HEK293 (cell line): ENCODE data around the gene DPH2.

Source experiments
- CTCF ChIA-PET: fragments of 350-600 bp; formaldehyde crosslinking; extraction: SDS; loops from one replicate; lab custom pipeline; 2021; ENCODE audit warnings: antibody characterized with exemption; lab: Yijun Ruan, JAX
- POLR2A ChIA-PET: fragments of 300-600 bp; formaldehyde crosslinking; extraction: SDS; loops from one replicate; lab custom pipeline; 2020; ENCODE audit warnings: antibody characterized with exemption, inconsistent platforms; lab: Yijun Ruan, JAX
- H3K27ac ChIP-seq: fragments of 200-500 bp; sonication (Bioruptor generic); 2 replicates; pipeline ENCODE4 v1.5.1; 2014; ENCODE audit warnings: low read depth, low read length, control low read depth, inconsistent platforms; ENCODE audit errors: extremely low read depth
- H3K36me3 ChIP-seq, 2 experiments: fragments of 200-500 bp in 1 of 2; sonication (Bioruptor generic) in 1 of 2; 1 replicate in 1 of 2; 2 replicates in 1 of 2; pipeline ENCODE4 v1.5.1; 2014 to 2017; ENCODE audit warnings: inconsistent platforms in 2 of 2, low read length in 2 of 2; ENCODE audit not compliant: control insufficient read depth in 2 of 2, insufficient read depth in 1 of 2
- H3K4me1 ChIP-seq: fragments of 200-500 bp; sonication (Bioruptor generic); 2 replicates; pipeline ENCODE4 v1.5.1; 2014; ENCODE audit warnings: mild to moderate bottlenecking, low read length, inconsistent platforms; ENCODE audit not compliant: control insufficient read depth, insufficient read depth
- H3K4me3 ChIP-seq: 2 replicates; pipeline ENCODE4 v1.5.1; 2011; ENCODE audit warnings: low read depth, mild to moderate bottlenecking, control low read depth, low read length, moderate library complexity
- H3K9me3 ChIP-seq: fragments of 200-500 bp; sonication (Bioruptor generic); 2 replicates; pipeline ENCODE4 v1.5.1; 2014; ENCODE audit warnings: low read depth, low read length, inconsistent platforms; ENCODE audit not compliant: control insufficient read depth, insufficient read depth
- FEZF1 ChIP-seq: fragments of 450-650 bp; formaldehyde crosslinking; IDR thresholded peaks from 2 replicates; pipeline ENCODE4 v1.5.1; 2016; ENCODE audit warnings: missing biosample characterization, missing genetic modification characterization
- GLIS1 ChIP-seq: fragments of 450-650 bp; formaldehyde crosslinking; IDR thresholded peaks from 2 replicates; pipeline ENCODE4 v1.5.1; 2016; ENCODE audit warnings: missing biosample characterization, missing genetic modification characterization
- HOXA7 ChIP-seq: sonication (generic); formaldehyde crosslinking; IDR thresholded peaks from 2 replicates; pipeline ENCODE4 v1.8.1; 2022; ENCODE audit warnings: missing genetic modification reagents, borderline replicate concordance
- YY2 ChIP-seq: fragments of 450-650 bp; formaldehyde crosslinking; IDR thresholded peaks from 2 replicates; pipeline ENCODE4 v1.5.1; 2016; ENCODE audit warnings: missing biosample characterization, missing genetic modification characterization
- ZBTB17 ChIP-seq: fragments of 450-650 bp; formaldehyde crosslinking; IDR thresholded peaks from 2 replicates; pipeline ENCODE4 v1.5.1; 2016; ENCODE audit warnings: missing biosample characterization, missing genetic modification characterization
- ZNF132 ChIP-seq: fragments of 450-650 bp; formaldehyde crosslinking; IDR thresholded peaks from 2 replicates; pipeline ENCODE4 v1.5.1; 2017; ENCODE audit warnings: missing biosample characterization, missing genetic modification characterization, borderline replicate concordance
- ZNF16 ChIP-seq: fragments of 450-650 bp; formaldehyde crosslinking; IDR thresholded peaks from 2 replicates; pipeline ENCODE4 v1.5.1; 2016; ENCODE audit warnings: low read depth, missing biosample characterization, missing genetic modification characterization
- ZNF23 ChIP-seq: fragments of 450-650 bp; formaldehyde crosslinking; IDR thresholded peaks from 2 replicates; pipeline ENCODE4 v1.5.1; 2016; ENCODE audit warnings: missing biosample characterization, missing genetic modification characterization, borderline replicate concordance
- ZNF239 ChIP-seq: fragments of 450-650 bp; formaldehyde crosslinking; IDR thresholded peaks from 2 replicates; pipeline ENCODE4 v1.5.1; 2016; ENCODE audit warnings: missing biosample characterization, missing genetic modification characterization
- ZNF274 ChIP-seq, 2 experiments: fragments of 200-500 bp in 1 of 2; fragments of 450-650 bp in 1 of 2; sonication (Bioruptor generic) in 1 of 2; formaldehyde crosslinking in 1 of 2; IDR thresholded peaks; 2 replicates each; pipeline versions ENCODE4 v1.5.1 to v1.6.1; 2014 to 2016; ENCODE audit warnings: borderline replicate concordance in 1 of 2, inconsistent platforms in 1 of 2, low read length in 1 of 2, missing biosample characterization in 1 of 2, missing genetic modification characterization in 1 of 2
- ZNF341 ChIP-seq: fragments of 450-650 bp; formaldehyde crosslinking; IDR thresholded peaks from 2 replicates; pipeline ENCODE4; 2016; ENCODE audit warnings: low read depth, missing biosample characterization, missing genetic modification characterization
- ZNF394 ChIP-seq: fragments of 450-650 bp; formaldehyde crosslinking; IDR thresholded peaks from 2 replicates; pipeline ENCODE4 v1.5.1; 2016; ENCODE audit warnings: missing biosample characterization, missing genetic modification characterization, mild to moderate bottlenecking, moderate library complexity, borderline replicate concordance
- ZNF585B ChIP-seq: fragments of 450-650 bp; formaldehyde crosslinking; IDR thresholded peaks from 2 replicates; pipeline ENCODE4 v1.5.1; 2016; ENCODE audit warnings: missing biosample characterization, missing genetic modification characterization
- ZNF624 ChIP-seq: fragments of 450-650 bp; formaldehyde crosslinking; IDR thresholded peaks from 2 replicates; pipeline ENCODE4 v1.5.1; 2017; ENCODE audit warnings: missing biosample characterization, missing genetic modification characterization
- ZNF747 ChIP-seq: fragments of 450-650 bp; formaldehyde crosslinking; IDR thresholded peaks from 2 replicates; pipeline ENCODE4 v1.5.1; 2016; ENCODE audit warnings: missing biosample characterization, missing genetic modification characterization
- ZSCAN16 ChIP-seq: fragments of 450-650 bp; formaldehyde crosslinking; IDR thresholded peaks from 2 replicates; pipeline ENCODE4 v1.5.1; 2016; ENCODE audit warnings: missing biosample characterization, missing genetic modification characterization
- ZSCAN23 ChIP-seq: fragments of 450-650 bp; formaldehyde crosslinking; IDR thresholded peaks from 2 replicates; pipeline ENCODE4 v1.5.1; 2016; ENCODE audit warnings: missing biosample characterization, missing genetic modification characterization
- TF ChIP-seq, protein P1 (sequence below): fragments of 450-650 bp; formaldehyde crosslinking; IDR thresholded peaks from 2 replicates; pipeline ENCODE4 v1.5.1; 2016; ENCODE audit warnings: missing biosample characterization, missing genetic modification characterization
- TF ChIP-seq, protein P2 (sequence below): fragments of 450-650 bp; formaldehyde crosslinking; IDR thresholded peaks from 2 replicates; pipeline ENCODE4 v1.5.1; 2016; ENCODE audit warnings: missing biosample characterization, missing genetic modification characterization
- TF ChIP-seq, protein P3 (sequence below): fragments of 450-650 bp; formaldehyde crosslinking; conservative IDR thresholded peaks from 2 replicates; pipeline ENCODE4 v1.5.1; 2016; ENCODE audit warnings: low read depth, missing biosample characterization, missing genetic modification characterization
- TF ChIP-seq, protein P4 (sequence below): fragments of 450-650 bp; formaldehyde crosslinking; IDR thresholded peaks from 2 replicates; pipeline ENCODE4 v1.5.1; 2016; ENCODE audit warnings: missing biosample characterization, missing genetic modification characterization

The DPH2 gene

DNA sequence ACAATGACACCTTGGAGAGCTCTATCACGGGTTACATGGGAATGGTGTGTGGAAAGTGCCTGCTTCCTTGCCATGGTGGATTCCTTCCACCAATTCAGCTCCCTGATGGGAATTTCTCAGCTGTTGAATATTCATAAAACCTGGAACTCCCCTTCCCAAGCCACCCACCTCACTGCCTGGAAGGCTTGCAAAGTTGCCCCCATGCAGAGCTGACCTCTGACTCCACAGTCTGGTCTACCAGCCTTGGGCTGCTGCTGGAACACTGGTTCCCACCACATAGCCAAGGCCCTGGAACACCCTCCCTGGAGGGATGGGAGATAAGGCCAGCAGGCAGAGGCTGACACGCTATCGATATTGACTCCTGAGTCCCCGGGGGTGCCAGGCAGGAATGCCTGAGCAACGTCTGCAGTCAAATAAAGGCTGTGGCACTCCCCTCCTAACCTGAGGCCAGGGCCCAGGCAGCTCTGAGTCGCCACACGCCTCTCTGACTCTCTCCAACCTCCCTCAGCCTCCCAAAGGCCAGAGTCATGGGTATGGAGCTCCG lies 30.4 kb downstream of the DPH2 start:
- no peak overlapping the region for H3K4me3 ChIP-seq
- ChIA-PET CTCF (interaction anchor here (0.6 to 2.1 kb wide), 6 partner anchors 16 to 485 kb away, joined by 3 to 10 read pairs (median 4); no protein-coding TSS in a partner anchor), POLR2A (no interaction called here)
- no peaks in the 10 kb centered on the region for H3K4me1 ChIP-seq
- 0 out of 2 replicates have a peak, but pooled peaks have one; percentile 6 for TF ChIP-seq GLIS1 (tag by site-specific recombination)
- TF ChIP-seq YY2 (tag by site-specific recombination): no peak
- H3K9me3 ChIP-seq: no peaks in the 10 kb centered on the region
- H3K27ac ChIP-seq: no peak overlapping the region
- no peaks in the 10 kb centered on the region for H3K36me3 ChIP-seq

DNA sequence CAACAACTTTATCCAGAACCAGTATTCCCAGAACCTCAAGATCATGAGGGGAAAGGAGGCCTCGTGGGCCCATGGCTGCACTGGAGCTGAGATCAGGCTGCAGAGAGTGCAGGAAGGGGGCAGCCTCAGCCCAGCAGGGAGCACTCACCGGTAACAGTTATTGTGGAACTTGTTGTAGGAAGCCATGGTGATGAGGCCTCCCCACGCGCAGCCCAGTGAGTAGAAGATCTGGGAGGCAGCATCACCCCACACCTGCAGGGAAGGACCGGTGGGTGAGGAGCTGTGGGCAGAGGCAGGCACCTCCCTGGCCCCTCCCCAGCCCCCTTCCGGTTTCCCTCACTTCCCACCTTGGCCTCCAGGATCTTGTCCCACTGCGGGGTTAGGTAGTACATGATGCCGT lies 32.4 kb downstream of the DPH2 start:
- Histone ChIP-seq H3K27ac (no peak overlapping the region), H3K4me3 (no peak overlapping the region), H3K36me3 (no peaks in the 10 kb centered on the region), H3K9me3 (no peaks in the 10 kb centered on the region), H3K4me1 (no peaks in the 10 kb centered on the region)
- ChIA-PET POLR2A (no interaction called here), CTCF (interaction anchor here (0.6 to 5.3 kb wide), 5 partner anchors 20 to 1302 kb away, joined by 3 to 48 read pairs (median 4); no protein-coding TSS in a partner anchor)
- TF ChIP-seq ZNF132 (tag by site-specific recombination): no peak
- TF ChIP-seq ZSCAN16: no peak
- no peak for TF ChIP-seq ZNF23 (tag by site-specific recombination)
- TF ChIP-seq ZNF239 (tag by site-specific recombination): no peak
- TF ChIP-seq, protein P1, sequence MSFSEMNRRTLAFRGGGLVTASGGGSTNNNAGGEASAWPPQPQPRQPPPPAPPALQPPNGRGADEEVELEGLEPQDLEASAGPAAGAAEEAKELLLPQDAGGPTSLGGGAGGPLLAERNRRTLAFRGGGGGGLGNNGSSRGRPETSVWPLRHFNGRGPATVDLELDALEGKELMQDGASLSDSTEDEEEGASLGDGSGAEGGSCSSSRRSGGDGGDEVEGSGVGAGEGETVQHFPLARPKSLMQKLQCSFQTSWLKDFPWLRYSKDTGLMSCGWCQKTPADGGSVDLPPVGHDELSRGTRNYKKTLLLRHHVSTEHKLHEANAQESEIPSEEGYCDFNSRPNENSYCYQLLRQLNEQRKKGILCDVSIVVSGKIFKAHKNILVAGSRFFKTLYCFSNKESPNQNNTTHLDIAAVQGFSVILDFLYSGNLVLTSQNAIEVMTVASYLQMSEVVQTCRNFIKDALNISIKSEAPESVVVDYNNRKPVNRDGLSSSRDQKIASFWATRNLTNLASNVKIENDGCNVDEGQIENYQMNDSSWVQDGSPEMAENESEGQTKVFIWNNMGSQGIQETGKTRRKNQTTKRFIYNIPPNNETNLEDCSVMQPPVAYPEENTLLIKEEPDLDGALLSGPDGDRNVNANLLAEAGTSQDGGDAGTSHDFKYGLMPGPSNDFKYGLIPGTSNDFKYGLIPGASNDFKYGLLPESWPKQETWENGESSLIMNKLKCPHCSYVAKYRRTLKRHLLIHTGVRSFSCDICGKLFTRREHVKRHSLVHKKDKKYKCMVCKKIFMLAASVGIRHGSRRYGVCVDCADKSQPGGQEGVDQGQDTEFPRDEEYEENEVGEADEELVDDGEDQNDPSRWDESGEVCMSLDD (tag by site-specific recombination): no peak
- TF ChIP-seq, protein P2, sequence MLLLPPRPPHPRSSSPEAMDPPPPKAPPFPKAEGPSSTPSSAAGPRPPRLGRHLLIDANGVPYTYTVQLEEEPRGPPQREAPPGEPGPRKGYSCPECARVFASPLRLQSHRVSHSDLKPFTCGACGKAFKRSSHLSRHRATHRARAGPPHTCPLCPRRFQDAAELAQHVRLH: no peak
- TF ChIP-seq FEZF1: no peak
- TF ChIP-seq ZSCAN23: no peak
- no peak for TF ChIP-seq ZNF747 (tag by site-specific recombination)
- no peak for TF ChIP-seq ZNF341 (tag by site-specific recombination)
- no peak for TF ChIP-seq ZNF624 (tag by site-specific recombination)
- TF ChIP-seq ZBTB17 (tag by site-specific recombination): no peak
- no peak for TF ChIP-seq ZNF585B (tag by site-specific recombination)
- TF ChIP-seq, protein P3, sequence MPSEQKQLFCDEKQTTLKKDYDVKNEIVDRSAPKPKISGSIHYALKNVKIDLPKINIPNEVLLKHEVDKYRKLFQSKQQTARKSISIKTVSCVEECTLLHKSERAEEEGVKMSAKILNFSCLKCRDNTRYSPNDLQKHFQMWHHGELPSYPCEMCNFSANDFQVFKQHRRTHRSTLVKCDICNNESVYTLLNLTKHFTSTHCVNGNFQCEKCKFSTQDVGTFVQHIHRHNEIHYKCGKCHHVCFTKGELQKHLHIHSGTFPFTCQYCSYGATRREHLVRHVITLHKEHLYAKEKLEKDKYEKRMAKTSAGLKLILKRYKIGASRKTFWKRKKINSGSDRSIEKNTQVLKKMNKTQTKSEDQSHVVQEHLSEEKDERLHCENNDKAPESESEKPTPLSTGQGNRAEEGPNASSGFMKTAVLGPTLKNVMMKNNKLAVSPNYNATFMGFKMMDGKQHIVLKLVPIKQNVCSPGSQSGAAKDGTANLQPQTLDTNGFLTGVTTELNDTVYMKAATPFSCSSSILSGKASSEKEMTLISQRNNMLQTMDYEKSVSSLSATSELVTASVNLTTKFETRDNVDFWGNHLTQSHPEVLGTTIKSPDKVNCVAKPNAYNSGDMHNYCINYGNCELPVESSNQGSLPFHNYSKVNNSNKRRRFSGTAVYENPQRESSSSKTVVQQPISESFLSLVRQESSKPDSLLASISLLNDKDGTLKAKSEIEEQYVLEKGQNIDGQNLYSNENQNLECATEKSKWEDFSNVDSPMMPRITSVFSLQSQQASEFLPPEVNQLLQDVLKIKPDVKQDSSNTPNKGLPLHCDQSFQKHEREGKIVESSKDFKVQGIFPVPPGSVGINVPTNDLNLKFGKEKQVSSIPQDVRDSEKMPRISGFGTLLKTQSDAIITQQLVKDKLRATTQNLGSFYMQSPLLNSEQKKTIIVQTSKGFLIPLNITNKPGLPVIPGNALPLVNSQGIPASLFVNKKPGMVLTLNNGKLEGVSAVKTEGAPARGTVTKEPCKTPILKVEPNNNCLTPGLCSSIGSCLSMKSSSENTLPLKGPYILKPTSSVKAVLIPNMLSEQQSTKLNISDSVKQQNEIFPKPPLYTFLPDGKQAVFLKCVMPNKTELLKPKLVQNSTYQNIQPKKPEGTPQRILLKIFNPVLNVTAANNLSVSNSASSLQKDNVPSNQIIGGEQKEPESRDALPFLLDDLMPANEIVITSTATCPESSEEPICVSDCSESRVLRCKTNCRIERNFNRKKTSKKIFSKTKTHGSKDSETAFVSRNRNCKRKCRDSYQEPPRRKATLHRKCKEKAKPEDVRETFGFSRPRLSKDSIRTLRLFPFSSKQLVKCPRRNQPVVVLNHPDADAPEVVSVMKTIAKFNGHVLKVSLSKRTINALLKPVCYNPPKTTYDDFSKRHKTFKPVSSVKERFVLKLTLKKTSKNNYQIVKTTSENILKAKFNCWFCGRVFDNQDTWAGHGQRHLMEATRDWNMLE (tag by site-specific recombination): no peak
- TF ChIP-seq ZNF394: no peak
- TF ChIP-seq, protein P4, sequence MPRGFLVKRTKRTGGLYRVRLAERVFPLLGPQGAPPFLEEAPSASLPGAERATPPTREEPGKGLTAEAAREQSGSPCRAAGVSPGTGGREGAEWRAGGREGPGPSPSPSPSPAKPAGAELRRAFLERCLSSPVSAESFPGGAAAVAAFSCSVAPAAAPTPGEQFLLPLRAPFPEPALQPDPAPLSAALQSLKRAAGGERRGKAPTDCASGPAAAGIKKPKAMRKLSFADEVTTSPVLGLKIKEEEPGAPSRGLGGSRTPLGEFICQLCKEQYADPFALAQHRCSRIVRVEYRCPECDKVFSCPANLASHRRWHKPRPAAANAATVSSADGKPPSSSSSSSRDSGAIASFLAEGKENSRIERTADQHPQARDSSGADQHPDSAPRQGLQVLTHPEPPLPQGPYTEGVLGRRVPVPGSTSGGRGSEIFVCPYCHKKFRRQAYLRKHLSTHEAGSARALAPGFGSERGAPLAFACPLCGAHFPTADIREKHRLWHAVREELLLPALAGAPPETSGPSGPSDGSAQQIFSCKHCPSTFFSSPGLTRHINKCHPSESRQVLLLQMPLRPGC (tag by site-specific recombination): no peak
- TF ChIP-seq HOXA7 (CRISPR knock-in tag): no peak
- TF ChIP-seq ZNF274 (IDR thresholded peaks at IDR 0.05; ENCODE audit: low read length): no peak
- no peak for TF ChIP-seq ZNF274 (tag by site-specific recombination; IDR thresholded peaks at IDR 0.05; ENCODE audit: borderline replicate concordance)
- TF ChIP-seq ZNF16 (tag by site-specific recombination): no peak
